ENCODE measurements around the gene TTC21A.

TTC21A gene

GRCh38 chr3:39150803-39151631 lies 43.5 kb downstream of the TTC21A start:
- DNase-seq (ENCODE audit: insufficient read length, low spot score): no peak
- TF ChIP-seq CTCF (IDR thresholded peaks at IDR 0.05; ENCODE audit: insufficient read depth, missing control alignments): no peak
- no peak for FAIRE-seq

DNA sequence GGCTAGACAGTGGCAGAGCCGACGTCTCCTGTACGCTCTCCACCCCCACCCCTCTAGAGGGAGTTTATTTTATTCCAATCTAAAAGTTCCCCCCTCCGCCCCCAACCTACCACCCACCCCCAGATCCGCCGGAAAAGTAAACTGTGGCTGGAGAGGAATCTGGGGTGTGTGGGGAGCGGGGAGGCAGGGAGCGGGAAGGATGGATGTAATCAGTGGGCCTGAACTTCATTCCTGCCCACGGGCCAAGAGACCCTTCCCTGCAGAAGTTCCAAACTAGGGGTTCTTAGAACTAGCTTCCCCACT lies 46.4 kb downstream of the TTC21A start:
- DNase-seq (ENCODE audit: insufficient read length, low spot score) (no peak), FAIRE-seq (no peak)
- no peak for TF ChIP-seq CTCF (IDR thresholded peaks at IDR 0.05; ENCODE audit: insufficient read depth, missing control alignments)

DNA sequence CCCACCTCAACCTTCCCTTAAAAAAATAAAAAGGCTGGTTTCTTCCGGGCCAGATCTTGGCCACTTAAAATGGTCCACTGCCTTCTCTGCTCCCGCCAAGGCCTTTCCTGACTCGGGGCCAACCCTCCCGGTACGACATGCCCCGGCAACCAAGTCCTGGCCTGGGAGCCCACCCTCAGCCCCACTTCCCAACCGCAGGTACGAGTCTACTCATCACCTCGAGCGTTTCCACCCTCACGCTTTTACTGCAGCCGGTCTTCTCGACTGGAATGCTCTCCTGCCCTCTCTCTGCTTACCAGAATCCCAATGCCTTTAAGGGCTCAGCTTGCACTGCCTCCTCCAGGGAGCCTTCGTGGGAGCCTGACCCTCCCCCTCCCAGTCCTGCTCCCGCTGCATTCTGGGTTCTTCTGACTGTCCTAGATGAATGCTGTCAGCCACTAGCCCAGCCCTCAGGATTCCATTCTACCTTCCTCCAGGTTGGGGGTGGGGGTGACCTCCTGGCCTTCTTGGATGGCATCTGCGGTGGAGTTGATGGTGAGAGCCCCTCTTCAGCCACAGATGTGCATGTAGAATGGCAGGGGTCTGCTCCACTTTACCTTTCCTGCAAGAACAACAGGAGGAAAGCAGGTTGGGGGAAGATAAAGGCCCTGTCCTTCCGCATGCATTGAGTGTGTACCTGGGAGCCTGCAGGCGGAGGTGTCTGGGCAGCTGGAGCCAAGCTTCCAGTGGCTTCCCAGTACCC lies 47.0 kb downstream of the TTC21A start:
- FAIRE-seq (no peak), DNase-seq (ENCODE audit: insufficient read length, low spot score) (no peak)
- TF ChIP-seq CTCF (IDR thresholded peaks at IDR 0.05; ENCODE audit: insufficient read depth, missing control alignments): no peak

- FAIRE-seq (no peak), DNase-seq (ENCODE audit: insufficient read length, low spot score) (no peak)
- no peak for TF ChIP-seq CTCF (IDR thresholded peaks at IDR 0.05; ENCODE audit: insufficient read depth, missing control alignments)
These were observed 48.9 kb downstream of the TTC21A start for GRCh38 chr3:39156421-39156820.

GRCh38 chr3:39157359-39157758 lies 49.9 kb downstream of the TTC21A start:
- DNase-seq (ENCODE audit: insufficient read length, low spot score) (no peak), FAIRE-seq (no peak)
- no peak for TF ChIP-seq CTCF (IDR thresholded peaks at IDR 0.05; ENCODE audit: insufficient read depth, missing control alignments)

DNA sequence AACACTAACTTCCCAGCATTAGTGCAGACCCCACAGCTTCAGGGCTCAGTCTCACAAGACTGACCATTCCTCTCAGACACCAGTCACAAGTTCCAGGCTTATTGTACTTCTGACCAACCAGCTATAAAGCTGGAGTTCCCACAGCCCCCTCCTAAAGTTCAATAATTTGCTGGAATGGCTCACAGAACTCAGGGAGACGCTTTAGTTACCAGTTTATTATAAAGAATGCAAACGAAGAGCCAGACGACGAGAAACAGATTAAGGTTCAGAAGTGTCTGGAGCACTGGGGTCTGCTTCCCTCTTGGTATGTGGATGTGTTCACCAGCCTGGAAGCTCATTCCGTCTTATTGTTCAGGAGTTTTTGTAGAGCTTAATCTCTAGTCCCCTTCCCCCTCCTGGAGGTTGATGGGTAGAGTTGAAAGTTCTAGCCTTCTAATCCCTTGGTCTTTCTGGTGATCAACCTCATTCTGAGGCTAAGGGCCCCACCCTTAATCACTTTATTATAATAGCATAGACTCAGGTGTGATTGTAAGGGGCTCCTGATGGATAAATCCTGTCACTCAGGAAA lies 50.8 kb downstream of the TTC21A start:
- no peak for FAIRE-seq
- no peak for DNase-seq (ENCODE audit: insufficient read length, low spot score)
- TF ChIP-seq CTCF (IDR thresholded peaks at IDR 0.05; ENCODE audit: insufficient read depth, missing control alignments): no peak

DNA sequence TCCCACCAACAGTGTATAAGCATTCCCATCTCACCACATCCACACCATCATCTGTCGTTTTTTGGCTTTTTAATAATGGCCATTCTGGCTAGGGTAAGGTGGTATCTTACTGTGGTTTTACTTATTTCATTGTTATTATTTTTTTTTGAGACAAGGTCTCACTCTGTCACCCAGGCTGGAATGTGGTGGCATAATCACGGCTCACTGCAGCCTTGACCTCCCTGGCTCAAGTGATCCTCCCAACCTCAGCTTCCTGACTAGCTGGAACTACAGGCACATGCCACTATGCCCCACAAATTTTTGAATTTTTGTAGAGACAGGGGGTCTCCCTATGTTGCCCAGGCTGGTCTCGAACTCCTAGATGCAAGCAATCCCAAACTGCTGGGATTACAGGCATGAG lies 56.9 kb downstream of the TTC21A start:
- FAIRE-seq (no peak), DNase-seq (ENCODE audit: insufficient read length, low spot score) (no peak)
- TF ChIP-seq CTCF (IDR thresholded peaks at IDR 0.05; ENCODE audit: insufficient read depth, missing control alignments): no peak

Data from D721Med (cell line).